K562 (cell line): ENCODE results near the gene PPM1F. TPM values are rescaled to one million over a fixed set of nuclear protein-coding genes. Genes with fewer than 3 reads are reported as not detected.
"Not testable (repeated sequence)": the region's sequence is repeated elsewhere in the genome, so short reads cannot be mapped to it uniquely, and the experiment has no call there.

Experiments used
- ATAC-seq: fragments of 200-7000 bp; cut with Tn5 transposase; 3 replicates; pipeline ENCODE4 v1.9.1; 2020; ENCODE audit warnings: moderate library complexity
- BruUV-seq: library from RNA; stranded (reverse); fragments of 400-500 nt; replicated peaks from 2 replicates; lab custom pipeline; 2021; lab: Mats Ljungman, UMichigan
- CTCF ChIA-PET: fragments of 300-600 bp; formaldehyde crosslinking; extraction: SDS; loops from one replicate; lab custom pipeline; 2021; ENCODE audit warnings: low intra/inter-chr PET ratio; lab: Yijun Ruan, JAX
- POLR2A ChIA-PET: fragments of 300-600, 350-650 bp; sonication (Branson Sonifier 250); formaldehyde crosslinking; extraction: SDS; loops from one replicate; lab custom pipeline; 2021; ENCODE audit warnings: antibody characterized with exemption, inconsistent platforms; lab: Yijun Ruan, JAX
- DNase-seq, 4 experiments: peaks; one replicate each; pipeline versions ENCODE4 v3.0.0 to v3.0.0-alpha.2; 2011 to 2018; ENCODE audit warnings: low spot score in 3 of 4, mixed read lengths in 3 of 4; ENCODE audit errors: extremely low read depth in 1 of 4
- FAIRE-seq: peaks from 2 replicates; lab custom pipeline; 2011; peaks lifted over from hg19 to GRCh38; lab: Jason Lieb, UNC
- H2AFZ ChIP-seq: 2 replicates; pipeline ENCODE4 v1.6.0; 2011; ENCODE audit warnings: low read depth, low read length, control low read depth, inconsistent platforms
- H3K27ac ChIP-seq: fragments of 200-600 bp; 3 replicates; pipeline ENCODE4 v1.8.0; 2011; ENCODE audit warnings: low read depth, mild to moderate bottlenecking, control low read depth, inconsistent platforms, low read length, moderate library complexity, mixed read lengths; ENCODE audit errors: extremely low read depth
- H3K27me3 ChIP-seq, 2 experiments: fragments of 300-600 bp in 1 of 2; 2 replicates in 1 of 2; 3 replicates in 1 of 2; pipeline versions ENCODE4 v1.6.0 to v1.8.0; 2011; ENCODE audit warnings: inconsistent platforms in 2 of 2, low read length in 2 of 2, mild to moderate bottlenecking in 1 of 2, mixed read lengths in 1 of 2, moderate library complexity in 1 of 2; ENCODE audit not compliant: control insufficient read depth in 2 of 2, insufficient read depth in 2 of 2
- H3K36me3 ChIP-seq: fragments of 300-600 bp; 3 replicates; pipeline ENCODE4 v1.8.0; 2011; ENCODE audit warnings: mild to moderate bottlenecking, low read length, inconsistent platforms; ENCODE audit not compliant: control insufficient read depth, insufficient read depth
- H3K4me1 ChIP-seq, 2 experiments: fragments of 200-600 bp in 1 of 2; replicated peaks in 1 of 2; 2 replicates in 1 of 2; 3 replicates in 1 of 2; pipeline versions ENCODE4 v1.5.1 to v1.8.0; 2011; ENCODE audit warnings: inconsistent platforms in 2 of 2, low read length in 2 of 2, mild to moderate bottlenecking in 1 of 2, mixed read lengths in 1 of 2, moderate library complexity in 1 of 2; ENCODE audit not compliant: control insufficient read depth in 2 of 2, insufficient read depth in 2 of 2
- H3K4me2 ChIP-seq: 2 replicates; pipeline ENCODE4 v1.6.1; 2011; ENCODE audit warnings: low read length, control low read depth, inconsistent platforms, mixed read lengths; ENCODE audit not compliant: insufficient read depth
- H3K4me3 ChIP-seq: fragments of 200-600 bp; sonication (generic), shearing (Covaris generic); 2 replicates; pipeline ENCODE4 v1.5.1; 2016; ENCODE audit warnings: control low read depth, inconsistent platforms
- H3K79me2 ChIP-seq: fragments of 200-600 bp; 3 replicates; pipeline ENCODE4 v1.8.0; 2011; ENCODE audit warnings: low read length, inconsistent platforms; ENCODE audit not compliant: control insufficient read depth, insufficient read depth
- H3K9ac ChIP-seq, 2 experiments: 2 replicates each; pipeline versions ENCODE4 v1.6.0 to v1.6.1; 2011; ENCODE audit warnings: low read depth in 2 of 2, low read length in 2 of 2, control low read depth in 1 of 2, inconsistent platforms in 1 of 2, mild to moderate bottlenecking in 1 of 2, mixed read lengths in 1 of 2; ENCODE audit not compliant: insufficient read depth in 1 of 2
- H3K9me1 ChIP-seq: one replicate; pipeline ENCODE4 v1.6.0; 2011; ENCODE audit warnings: inconsistent platforms, mild to moderate bottlenecking, low read length, moderate library complexity; ENCODE audit not compliant: control insufficient read depth, insufficient read depth
- H3K9me3 ChIP-seq: replicated peaks from 2 replicates; pipeline ENCODE4 v1.5.1; 2011; ENCODE audit warnings: low read depth, low read length, inconsistent platforms; ENCODE audit not compliant: control insufficient read depth, insufficient read depth
- H4K20me1 ChIP-seq: replicated peaks from 2 replicates; pipeline ENCODE4 v1.6.1; 2011; ENCODE audit warnings: low read length, inconsistent platforms, mixed read lengths; ENCODE audit not compliant: control insufficient read depth, insufficient read depth
- WGBS: fragments of 100-300 bp; shearing (Covaris generic); methylation state at CpG from one replicate; pipeline ENCODE4 v1.1.6; 2016; ENCODE audit warnings: low coverage, mixed read lengths; ENCODE audit not compliant: insufficient coverage; ENCODE audit errors: missing lambda C conversion rate; 5-methylcytosine and 5-hydroxymethylcytosine counted together
- in situ Hi-C: fragments of 300-500 bp; cut with MboI; formaldehyde crosslinking; loops from 4 replicates; pipeline ENCODE4 v1.15.0; 2018; ENCODE audit warnings: inconsistent platforms, mixed read lengths
- intact Hi-C: fragments of 100-400 bp; cut with micrococcal nuclease; formaldehyde crosslinking; loops from 2 replicates; pipeline ENCODE4 v1.14.2; 2022
- polyA plus RNA-seq, 8 experiments: library from polyadenylated mRNA; depleted of rRNA in 4 of 8; stranded (reverse) in 5 of 8; unstranded in 3 of 8; fragments of >200 nt; fragmentation: Nextera tagmentation in 2 of 8; fragmentation: Illumina TruSeq in 1 of 8; extraction: Ambion mirVana in 2 of 8; extraction: Trizol in 1 of 8; gene quantifications; 2 replicates each; pipeline versions ENCODE4 v1.2.1 to v1.2.3, GENCODE V29; 2011 to 2014; ENCODE audit warnings: inconsistent platforms in 1 of 8, missing spikeins in 1 of 8
- total RNA-seq, 7 experiments: library from RNA; depleted of rRNA in 6 of 7; stranded (reverse); fragments of >200 nt in 6 of 7; fragmentation: Illumina TruSeq in 2 of 7; extraction: Trizol in 2 of 7; gene quantifications; 2 replicates each; pipeline versions ENCODE4 v1.2.1 to v1.2.3, GENCODE V29; 2011 to 2021; ENCODE audit warnings: low replicate concordance in 1 of 7
- TF ChIP-seq, protein P1 (sequence below), 2 experiments: fragments of 450-650 bp in 1 of 2; sonication (generic) in 1 of 2; formaldehyde crosslinking in 1 of 2; IDR thresholded peaks in 1 of 2; conservative IDR thresholded peaks in 1 of 2; 2 replicates each; pipeline versions ENCODE4 v1.6.1 to v1.8.1; 2016 to 2023; ENCODE audit warnings: mild to moderate bottlenecking in 2 of 2, moderate library complexity in 2 of 2, inconsistent platforms in 1 of 2, missing genetic modification reagents in 1 of 2

Gene PPM1F
- total and polyA plus RNA-seq, 9 of the 15 experiments (the other 6 are each of a cell fraction or from before 2014, with no cell fraction given), result 2.1 to 159 (median 64.0) TPM

DNA sequence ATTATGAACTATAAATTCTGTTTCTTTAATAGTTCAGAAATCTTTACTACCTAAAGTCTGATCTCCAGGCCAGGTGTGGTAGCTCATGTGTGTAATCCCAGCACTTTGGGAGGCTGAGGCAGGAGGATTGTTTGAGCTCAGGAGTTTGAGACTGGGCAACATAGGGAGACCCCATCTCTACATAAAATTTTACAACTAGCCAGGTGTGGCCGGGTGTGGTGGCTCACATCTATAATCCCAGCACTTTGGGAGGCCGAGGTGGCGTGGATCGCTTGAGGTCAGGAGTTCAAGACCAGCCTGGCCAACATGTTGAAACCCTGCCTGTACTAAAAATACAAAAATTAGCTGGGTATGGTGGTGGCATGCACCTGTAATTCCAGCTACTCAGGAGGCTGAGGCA, 79.9 kb downstream of the PPM1F start:
- H3K4me1 ChIP-seq, result peaks cover 30 to 34% of the 10 kb centered on the region in 2 experiments
- H3K9ac ChIP-seq, H2AFZ ChIP-seq, H3K9me3 ChIP-seq, H3K4me3 ChIP-seq, BruUV-seq, FAIRE-seq, H3K27ac ChIP-seq, in situ Hi-C loops, H3K27me3 ChIP-seq, H4K20me1 ChIP-seq, DNase-seq, H3K4me2 ChIP-seq, H3K9me1 ChIP-seq, H3K36me3 ChIP-seq, intact Hi-C loops, ATAC-seq: not testable (repeated sequence)
- CTCF ChIA-PET, result interaction anchor here (0.7 kb wide), 1 partner anchor 1409 kb away, joined by 3 read pairs; no protein-coding TSS in a partner anchor
- H3K79me2 ChIP-seq, result peaks cover 14% of the 10 kb centered on the region
- WGBS, result 61% methylated on average over 4 of the region's 4 CpGs
- POLR2A ChIA-PET, result interaction anchor here (0.6 to 35.2 kb wide), 5 partner anchors 25 to 629 kb away, joined by 3 to 1351 read pairs (median 3); partner anchors contain the start of gene MAPK1
- TF ChIP-seq, protein P1, sequence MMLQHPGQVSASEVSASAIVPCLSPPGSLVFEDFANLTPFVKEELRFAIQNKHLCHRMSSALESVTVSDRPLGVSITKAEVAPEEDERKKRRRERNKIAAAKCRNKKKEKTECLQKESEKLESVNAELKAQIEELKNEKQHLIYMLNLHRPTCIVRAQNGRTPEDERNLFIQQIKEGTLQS (IDR thresholded peaks at IDR 0.05), result not testable (repeated sequence)
- TF ChIP-seq, protein P1 (CRISPR knock-in tag; conservative IDR thresholded peaks at IDR 0.05), result peak; percentile 53; the same call in 1 of the 2 replicates

Other genes with a start within 250 kb of the PPM1F start
- gene YPEL1, start 217.1 kb downstream of the PPM1F start, total RNA-seq (2014; rRNA removed), result 0.18 and 0.49 TPM in 2 replicates
- gene YPEL1, start 217.1 kb downstream of the PPM1F start, total RNA-seq (2014; rRNA removed; fragmentation: Illumina TruSeq; extraction: Trizol), result 0.41 and 0.47 TPM in 2 replicates
- gene YPEL1, start 217.1 kb downstream of the PPM1F start, total RNA-seq (2015; rRNA removed; fragmentation: Illumina TruSeq; extraction: Trizol), result 0.15 and 0.25 TPM in 2 replicates
- 0.53 and 0.54 TPM in 2 replicates for gene YPEL1, start 217.1 kb downstream of the PPM1F start, total RNA-seq (2021)
- gene YPEL1, start 217.1 kb downstream of the PPM1F start, polyA plus RNA-seq (2011; rRNA removed), result 2.2 and 2.4 TPM in 2 replicates
- 0.46 TPM in 2 replicates for gene YPEL1, start 217.1 kb downstream of the PPM1F start, polyA plus RNA-seq (2014; fragmentation: Illumina TruSeq; extraction: Trizol)
- gene YPEL1, start 217.1 kb downstream of the PPM1F start, polyA plus RNA-seq (2014; fragmentation: Nextera tagmentation; extraction: Ambion mirVana), result under 1 TPM; 0.07 to 0.10 TPM
- 0.36 and 1.7 TPM in 2 replicates for gene YPEL1, start 217.1 kb downstream of the PPM1F start, polyA plus RNA-seq (2014; rRNA removed)
- 183 and 249 TPM in 2 replicates for gene MAPK1, start 85.2 kb downstream of the PPM1F start, total RNA-seq (2014; rRNA removed)
- gene MAPK1, start 85.2 kb downstream of the PPM1F start, total RNA-seq (2014; rRNA removed; fragmentation: Illumina TruSeq; extraction: Trizol), result 319 and 370 TPM in 2 replicates
- gene MAPK1, start 85.2 kb downstream of the PPM1F start, total RNA-seq (2015; rRNA removed; fragmentation: Illumina TruSeq; extraction: Trizol), result 283 and 289 TPM in 2 replicates
- 464 and 475 TPM in 2 replicates for gene MAPK1, start 85.2 kb downstream of the PPM1F start, total RNA-seq (2021)
- 381 and 575 TPM in 2 replicates for gene MAPK1, start 85.2 kb downstream of the PPM1F start, polyA plus RNA-seq (2011; rRNA removed)
- gene MAPK1, start 85.2 kb downstream of the PPM1F start, polyA plus RNA-seq (2014; fragmentation: Illumina TruSeq; extraction: Trizol), result 260 and 350 TPM in 2 replicates
- gene MAPK1, start 85.2 kb downstream of the PPM1F start, polyA plus RNA-seq (2014; fragmentation: Nextera tagmentation; extraction: Ambion mirVana), result 10 to 100 TPM; 46.3 to 51.4 TPM
- 146 and 212 TPM in 2 replicates for gene MAPK1, start 85.2 kb downstream of the PPM1F start, polyA plus RNA-seq (2014; rRNA removed)
- 168 and 209 TPM in 2 replicates for gene TOP3B, start 29.9 kb upstream of the PPM1F start, total RNA-seq (2014; rRNA removed)
- 70.7 and 93.0 TPM in 2 replicates for gene TOP3B, start 29.9 kb upstream of the PPM1F start, total RNA-seq (2014; rRNA removed; fragmentation: Illumina TruSeq; extraction: Trizol)
- gene TOP3B, start 29.9 kb upstream of the PPM1F start, total RNA-seq (2015; rRNA removed; fragmentation: Illumina TruSeq; extraction: Trizol), result 132 and 135 TPM in 2 replicates
- 182 and 188 TPM in 2 replicates for gene TOP3B, start 29.9 kb upstream of the PPM1F start, total RNA-seq (2021)
- 77.5 and 115 TPM in 2 replicates for gene TOP3B, start 29.9 kb upstream of the PPM1F start, polyA plus RNA-seq (2011; rRNA removed)
- gene TOP3B, start 29.9 kb upstream of the PPM1F start, polyA plus RNA-seq (2014; fragmentation: Illumina TruSeq; extraction: Trizol), result 112 and 123 TPM in 2 replicates
- gene TOP3B, start 29.9 kb upstream of the PPM1F start, polyA plus RNA-seq (2014; fragmentation: Nextera tagmentation; extraction: Ambion mirVana), result 10 to 100 TPM in 1 of 2 experiments, 1 to 10 TPM in 1; 3.0 to 11.5 TPM
- gene TOP3B, start 29.9 kb upstream of the PPM1F start, polyA plus RNA-seq (2014; rRNA removed), result 153 and 161 TPM in 2 replicates